Activated T-helper 2 cell treated with anti-CD3 and anti-CD28 coated beads, Interferon-gamma antibody, Interleukin-2, Interleukin-4, amounts not matched to agents 10 μg/mL and 5 μg/mL and 100 μg/mL, durations not matched to agents 14 hours and 24 hours and 36 hours (primary cell): ENCODE measurements around the gene SCNN1B. TPM values are rescaled to one million over a fixed set of nuclear protein-coding genes. Genes with fewer than 3 reads are reported as not detected.
A peak's percentile ranks its signal among the peaks of the same experiment; 100 is the strongest.
"Not testable (repeated sequence)": the region's sequence is repeated elsewhere in the genome, so short reads cannot be mapped to it uniquely, and the experiment has no call there.

Experiments used
- DNase-seq: peaks from one replicate; pipeline ENCODE4 v3.0.0; 2021; ENCODE audit warnings: low spot score
- H3K27ac Mint-ChIP-seq: one replicate; pipeline ENCODE4 v1.8.0; 2021; ENCODE audit warnings: mixed read lengths
- H3K27me3 Mint-ChIP-seq: one replicate; pipeline ENCODE4 v1.8.0; 2021; ENCODE audit warnings: low read depth, mixed read lengths
- H3K36me3 Mint-ChIP-seq: one replicate; pipeline ENCODE4 v1.8.0; 2021; ENCODE audit warnings: low read depth, mixed read lengths
- H3K4me1 Mint-ChIP-seq: one replicate; pipeline ENCODE4 v1.8.0; 2021; ENCODE audit warnings: low read depth, mixed read lengths
- H3K4me3 Mint-ChIP-seq: one replicate; pipeline ENCODE4 v1.8.0; 2021; ENCODE audit warnings: low read depth, mild to moderate bottlenecking, moderate library complexity, mixed read lengths
- H3K9me3 Mint-ChIP-seq: one replicate; pipeline ENCODE4 v1.8.0; 2021; ENCODE audit warnings: mixed read lengths
- intact Hi-C: fragments of 100-400 bp; cut with micrococcal nuclease; formaldehyde crosslinking; loops from one replicate; pipeline ENCODE4 v1.15.1; 2023
- total RNA-seq: library from RNA; stranded (reverse); gene quantifications from 2 replicates; pipeline ENCODE4 v1.2.3, GENCODE V29; 2022

The SCNN1B gene
- total RNA-seq, 1 donor from 2014 or later, result not detected

- Mint-ChIP-seq H3K4me1 (peaks cover 7% of the 10 kb centered on the region), H3K27ac (no peak overlapping the region), H3K27me3 (peaks cover 23% of the 10 kb centered on the region), H3K9me3 (no peaks in the 10 kb centered on the region), H3K4me3 (no peak overlapping the region), H3K36me3 (no peaks in the 10 kb centered on the region)
- intact Hi-C loops, result no loop called here
- DNase-seq, result no peak
These were observed 5.1 kb upstream of the SCNN1B start for GRCh38 chr16:23296994-23297393.

GRCh38 chr16:23298290-23298915 lies 3.7 kb upstream of the SCNN1B start:
- intact Hi-C loops, result no loop called here
- H3K36me3 Mint-ChIP-seq, result no peaks in the 10 kb centered on the region
- H3K4me3 Mint-ChIP-seq, result no peak overlapping the region
- DNase-seq, result no peak
- peaks cover 4% of the 10 kb centered on the region for H3K4me1 Mint-ChIP-seq
- H3K9me3 Mint-ChIP-seq, result no peaks in the 10 kb centered on the region
- H3K27ac Mint-ChIP-seq, result no peak overlapping the region
- H3K27me3 Mint-ChIP-seq, result peaks cover 30% of the 10 kb centered on the region

DNA sequence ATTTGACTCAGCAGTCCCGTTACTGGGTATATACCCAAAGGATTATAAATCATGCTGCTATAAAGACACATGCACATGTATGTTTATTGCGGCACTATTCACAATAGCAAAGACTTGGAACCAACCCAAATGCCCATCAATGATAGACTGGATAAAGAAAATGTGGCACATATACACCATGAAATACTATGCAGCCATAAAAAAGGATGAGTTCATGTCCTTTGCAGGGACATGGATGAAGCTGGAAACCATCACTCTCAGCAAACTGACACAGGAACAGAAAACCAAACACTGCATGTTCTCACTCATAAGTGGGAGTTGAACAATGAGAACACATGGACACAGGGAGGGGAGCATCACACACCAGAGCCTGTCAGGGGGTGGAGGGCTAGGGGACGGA lies 2.3 kb upstream of the SCNN1B start:
- DNase-seq, intact Hi-C loops, H3K4me1 Mint-ChIP-seq, H3K9me3 Mint-ChIP-seq, H3K4me3 Mint-ChIP-seq, H3K36me3 Mint-ChIP-seq, H3K27ac Mint-ChIP-seq: not testable (repeated sequence)
- H3K27me3 Mint-ChIP-seq, result peaks cover 39% of the 10 kb centered on the region

GRCh38 chr16:23301251-23302044 lies 654 bp upstream of the SCNN1B start:
- Mint-ChIP-seq H3K27me3 (peaks cover 34% of the 10 kb centered on the region), H3K27ac (no peak overlapping the region), H3K36me3 (no peaks in the 10 kb centered on the region), H3K9me3 (no peaks in the 10 kb centered on the region), H3K4me3 (peak overlapping the region; percentile 3), H3K4me1 (peaks cover 5% of the 10 kb centered on the region)
- no peak for DNase-seq
- intact Hi-C loops, result no loop called here

DNA sequence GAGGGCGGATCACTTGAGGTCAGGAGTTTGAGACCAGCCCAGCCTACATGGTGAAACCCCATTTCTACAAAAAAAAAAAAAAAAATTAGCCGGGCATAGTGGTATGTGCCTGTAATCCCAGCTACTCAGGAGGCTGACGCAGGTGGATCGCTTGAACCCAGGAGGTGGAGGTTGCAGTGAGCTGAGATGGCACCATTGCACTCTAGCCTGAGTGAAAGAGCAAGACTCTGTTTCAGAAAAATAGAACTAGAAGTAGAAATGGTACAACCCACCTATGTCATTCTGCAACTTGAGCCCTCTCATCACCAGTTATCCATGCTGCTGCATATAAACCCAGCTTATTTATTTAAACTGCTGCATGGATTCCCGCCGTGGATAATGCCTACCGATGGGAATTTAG lies 1.6 kb downstream of the SCNN1B start:
- Mint-ChIP-seq H3K4me3 (no peak overlapping the region), H3K27me3 (peaks cover 30% of the 10 kb centered on the region), H3K36me3 (no peaks in the 10 kb centered on the region), H3K4me1 (peaks cover 7% of the 10 kb centered on the region), H3K9me3 (no peaks in the 10 kb centered on the region), H3K27ac (no peak overlapping the region)
- no peak for DNase-seq
- intact Hi-C loops, result no loop called here

GRCh38 chr16:23304620-23305019 lies 2.5 kb downstream of the SCNN1B start:
- Mint-ChIP-seq H3K36me3 (no peaks in the 10 kb centered on the region), H3K27ac (no peak overlapping the region), H3K4me1 (peaks cover 7% of the 10 kb centered on the region), H3K27me3 (peaks cover 30% of the 10 kb centered on the region), H3K4me3 (no peak overlapping the region), H3K9me3 (no peaks in the 10 kb centered on the region)
- intact Hi-C loops, result no loop called here
- no peak for DNase-seq

GRCh38 chr16:23306199-23307100 lies 4.3 kb downstream of the SCNN1B start:
- Mint-ChIP-seq H3K4me3 (no peak overlapping the region), H3K27me3 (peaks cover 22% of the 10 kb centered on the region), H3K9me3 (peaks cover 4% of the 10 kb centered on the region), H3K36me3 (no peaks in the 10 kb centered on the region), H3K4me1 (peaks cover 7% of the 10 kb centered on the region), H3K27ac (no peak overlapping the region)
- intact Hi-C loops, result no loop called here
- no peak for DNase-seq

- peaks cover 4% of the 10 kb centered on the region for H3K9me3 Mint-ChIP-seq
- intact Hi-C loops, result no loop called here
- H3K4me1 Mint-ChIP-seq, result peaks cover 5% of the 10 kb centered on the region
- H3K27me3 Mint-ChIP-seq, result no peaks in the 10 kb centered on the region
- no peaks in the 10 kb centered on the region for H3K36me3 Mint-ChIP-seq
- no peak for DNase-seq
- no peak overlapping the region for H3K27ac Mint-ChIP-seq
- no peak overlapping the region for H3K4me3 Mint-ChIP-seq
These were observed 8.1 kb downstream of the SCNN1B start for GRCh38 chr16:23310217-23310616.

GRCh38 chr16:23310744-23311143 lies 8.6 kb downstream of the SCNN1B start:
- no peak for DNase-seq
- Mint-ChIP-seq H3K4me3 (no peak overlapping the region), H3K27ac (no peak overlapping the region), H3K27me3 (no peaks in the 10 kb centered on the region), H3K4me1 (peaks cover 5% of the 10 kb centered on the region), H3K9me3 (peaks cover 4% of the 10 kb centered on the region), H3K36me3 (no peaks in the 10 kb centered on the region)
- intact Hi-C loops, result no loop called here

DNA sequence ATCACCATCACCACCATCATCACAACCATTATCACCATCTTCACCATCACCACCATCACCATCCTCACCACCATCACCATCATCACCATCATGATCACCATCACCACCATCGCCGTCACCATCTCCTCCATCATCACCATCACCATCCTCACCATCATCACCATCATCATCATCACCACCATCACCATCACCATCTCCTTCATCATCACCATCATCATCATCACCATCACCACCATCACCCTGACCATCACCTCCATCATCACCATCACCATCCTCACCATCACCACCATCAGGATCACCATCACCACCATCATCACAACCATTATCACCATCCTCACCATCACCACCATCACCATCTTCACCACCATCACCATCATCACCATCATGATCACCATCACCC lies 14.1 kb downstream of the SCNN1B start:
- H3K27me3 Mint-ChIP-seq, result no peaks in the 10 kb centered on the region
- H3K27ac Mint-ChIP-seq, result no peak overlapping the region
- intact Hi-C loops, result no loop called here
- no peaks in the 10 kb centered on the region for H3K4me1 Mint-ChIP-seq
- no peak overlapping the region for H3K4me3 Mint-ChIP-seq
- H3K36me3 Mint-ChIP-seq, result no peaks in the 10 kb centered on the region
- no peak for DNase-seq
- H3K9me3 Mint-ChIP-seq, result no peaks in the 10 kb centered on the region

- Mint-ChIP-seq H3K27ac (no peak overlapping the region), H3K36me3 (no peaks in the 10 kb centered on the region), H3K4me1 (no peaks in the 10 kb centered on the region), H3K4me3 (no peak overlapping the region), H3K27me3 (no peaks in the 10 kb centered on the region), H3K9me3 (no peaks in the 10 kb centered on the region)
- no peak for DNase-seq
- intact Hi-C loops, result no loop called here
These were observed 14.6 kb downstream of the SCNN1B start for GRCh38 chr16:23316634-23317265.

- intact Hi-C loops, result no loop called here
- H3K27ac Mint-ChIP-seq, result no peak overlapping the region
- H3K4me1 Mint-ChIP-seq, result no peaks in the 10 kb centered on the region
- no peak overlapping the region for H3K4me3 Mint-ChIP-seq
- no peak for DNase-seq
- H3K27me3 Mint-ChIP-seq, result no peaks in the 10 kb centered on the region
- no peaks in the 10 kb centered on the region for H3K36me3 Mint-ChIP-seq
- no peaks in the 10 kb centered on the region for H3K9me3 Mint-ChIP-seq
These were observed 15.2 kb downstream of the SCNN1B start for GRCh38 chr16:23317266-23317661.
